DMS153 (cell line): ENCODE results near the gene STEAP4.
"Not testable (repeated sequence)": the region's sequence is repeated elsewhere in the genome, so short reads cannot be mapped to it uniquely, and the experiment has no call there.

Experiments
- DNase-seq: peaks from one replicate; lab custom pipeline; 2025; lab: John Stamatoyannopoulos, UW

STEAP4 gene

GRCh38 chr7:88312061-88312663, 5.5 kb upstream of the STEAP4 start:
- DNase-seq = no peak

GRCh38 chr7:88311675-88312036, 5.0 kb upstream of the STEAP4 start:
- no peak for DNase-seq

GRCh38 chr7:88310956-88311674, 4.4 kb upstream of the STEAP4 start:
- no peak for DNase-seq

GRCh38 chr7:88309819-88310218, 3.1 kb upstream of the STEAP4 start:
- DNase-seq = no peak

GRCh38 chr7:88307823-88308222, 1.1 kb upstream of the STEAP4 start:
- DNase-seq = no peak

GRCh38 chr7:88307412-88307811, 718 bp upstream of the STEAP4 start:
- no peak for DNase-seq

- no peak for DNase-seq
Measured at GRCh38 chr7:88305044-88305443, 1.6 kb downstream of the STEAP4 start.

- DNase-seq = no peak
Measured at GRCh38 chr7:88302486-88302885, 4.2 kb downstream of the STEAP4 start.

- DNase-seq = no peak
Measured at GRCh38 chr7:88301924-88302323, 4.8 kb downstream of the STEAP4 start.

- DNase-seq = no peak
Measured at GRCh38 chr7:88300401-88300945, 6.2 kb downstream of the STEAP4 start.

GRCh38 chr7:88299126-88299525, 7.6 kb downstream of the STEAP4 start:
- DNase-seq = no peak

GRCh38 chr7:88293866-88294265, 12.8 kb downstream of the STEAP4 start:
- DNase-seq = no peak

GRCh38 chr7:88291398-88292173, 15.1 kb downstream of the STEAP4 start:
- no peak for DNase-seq

- DNase-seq = no peak
Measured at GRCh38 chr7:88290491-88290890, 16.2 kb downstream of the STEAP4 start.

GRCh38 chr7:88289564-88290025, 17.1 kb downstream of the STEAP4 start:
- DNase-seq = no peak

GRCh38 chr7:88281749-88282148, 24.9 kb downstream of the STEAP4 start:
- no peak for DNase-seq

GRCh38 chr7:88280801-88281200, 25.9 kb downstream of the STEAP4 start:
- DNase-seq = no peak

GRCh38 chr7:88279323-88279722, 27.4 kb downstream of the STEAP4 start:
- DNase-seq = no peak

GRCh38 chr7:88278881-88279280, 27.8 kb downstream of the STEAP4 start:
- no peak for DNase-seq

- no peak for DNase-seq
Measured at GRCh38 chr7:88276605-88277153, 30.0 kb downstream of the STEAP4 start.

GRCh38 chr7:88274856-88275255, 31.8 kb downstream of the STEAP4 start:
- DNase-seq = not testable (repeated sequence)

- DNase-seq = no peak
Measured at GRCh38 chr7:88269586-88269985, 37.1 kb downstream of the STEAP4 start.
